IPS-11a (cell line): ENCODE data around the gene ANKS4B.
A peak's percentile ranks its signal among the peaks of the same experiment; 100 is the strongest.
"Not testable (repeated sequence)": the region's sequence is repeated elsewhere in the genome, so short reads cannot be mapped to it uniquely, and the experiment has no call there.

ENCODE experiments used
- H3K4me3 ChIP-seq: one replicate; pipeline ENCODE4 v1.5.1; 2013; ENCODE audit warnings: low read depth, low read length, control low read depth

The ANKS4B gene

GRCh38 chr16:21285314-21285713, 51.8 kb downstream of the ANKS4B start:
- H3K4me3 ChIP-seq, result no peak overlapping the region

GRCh38 chr16:21289789-21290188, 56.3 kb downstream of the ANKS4B start:
- H3K4me3 ChIP-seq, result not testable (repeated sequence)

GRCh38 chr16:21300309-21301167, 67.0 kb downstream of the ANKS4B start:
- peak overlapping the region; percentile 69 for H3K4me3 ChIP-seq

- H3K4me3 ChIP-seq, result peak overlapping the region; percentile 69
These were observed 67.8 kb downstream of the ANKS4B start for GRCh38 chr16:21301168-21301894.

- H3K4me3 ChIP-seq, result peak overlapping the region; percentile 69
These were observed 68.4 kb downstream of the ANKS4B start for GRCh38 chr16:21301895-21302291.

GRCh38 chr16:21302454-21302853, 69.0 kb downstream of the ANKS4B start:
- H3K4me3 ChIP-seq, result no peak overlapping the region

GRCh38 chr16:21302898-21303528, 69.5 kb downstream of the ANKS4B start:
- H3K4me3 ChIP-seq, result no peak overlapping the region
